HFFc6 (cell line): ENCODE data around the gene TPO. TPM values are rescaled to one million over a fixed set of nuclear protein-coding genes. Genes with fewer than 3 reads are reported as not detected.
"Not testable (repeated sequence)": the region's sequence is repeated elsewhere in the genome, so short reads cannot be mapped to it uniquely, and the experiment has no call there.

Experiments used
- DNase-seq: peaks from one replicate; pipeline ENCODE4 v3.0.0-alpha.2; 2018
- H3K27ac Mint-ChIP-seq: 2 replicates; pipeline ENCODE4 v1.8.0; 2020; ENCODE audit warnings: mild to moderate bottlenecking, mixed read lengths
- H3K27me3 Mint-ChIP-seq: 2 replicates; pipeline ENCODE4 v1.8.0; 2021; ENCODE audit warnings: mild to moderate bottlenecking, moderate library complexity, mixed read lengths; ENCODE audit not compliant: insufficient read depth
- H3K36me3 Mint-ChIP-seq: 2 replicates; pipeline ENCODE4 v1.8.0; 2021; ENCODE audit warnings: low read depth, mixed read lengths
- H3K4me1 Mint-ChIP-seq: 2 replicates; pipeline ENCODE4 v1.8.0; 2020; ENCODE audit warnings: low read depth, mixed read lengths
- H3K4me3 Mint-ChIP-seq: 2 replicates; pipeline ENCODE4 v1.8.0; 2020; ENCODE audit warnings: mild to moderate bottlenecking, moderate library complexity, mixed read lengths
- H3K9me3 Mint-ChIP-seq: 2 replicates; pipeline ENCODE4 v1.8.0; 2020; ENCODE audit warnings: mild to moderate bottlenecking, mixed read lengths
- CTCF ChIP-seq: fragments of 200-600 bp; sonication (generic); IDR thresholded peaks from 2 replicates; pipeline ENCODE4 v1.5.0; 2021; ENCODE audit warnings: antibody characterized with exemption, mild to moderate bottlenecking
- total RNA-seq, 6 experiments: library from RNA; stranded (reverse); fragmentation: NEBNext Ultra II Directional; extraction: Animal tissue kit (Norgen Biotek cat#: 25700); gene quantifications; 2 replicates in 1 of 6; 3 replicates in 5 of 6; pipeline ENCODE4 v1.2.3, GENCODE V29; 2021

The TPO gene
- total RNA-seq, 6 experiments from 2014 or later, result not detected

GRCh38 chr2:1563943-1564891, 151.0 kb downstream of the TPO start:
- H3K27me3 Mint-ChIP-seq, result peaks cover 17% of the 10 kb centered on the region
- H3K36me3 Mint-ChIP-seq, result no peaks in the 10 kb centered on the region
- H3K4me1 Mint-ChIP-seq, result no peaks in the 10 kb centered on the region
- H3K27ac Mint-ChIP-seq, result no peak overlapping the region
- H3K9me3 Mint-ChIP-seq, result peaks cover 9% of the 10 kb centered on the region
- no peak overlapping the region for H3K4me3 Mint-ChIP-seq
- TF ChIP-seq CTCF, result no peak
- no peak for DNase-seq

- Mint-ChIP-seq H3K4me3 (no peak overlapping the region), H3K36me3 (no peaks in the 10 kb centered on the region), H3K9me3 (peaks cover 10% of the 10 kb centered on the region), H3K4me1 (peaks cover 10% of the 10 kb centered on the region), H3K27ac (no peak overlapping the region), H3K27me3 (peaks cover 11% of the 10 kb centered on the region)
- TF ChIP-seq CTCF, result no peak
- no peak for DNase-seq
Observed at GRCh38 chr2:1567556-1568344, 154.5 kb downstream of the TPO start.

- peaks cover 13% of the 10 kb centered on the region for H3K27me3 Mint-ChIP-seq
- not testable (repeated sequence) for H3K36me3 Mint-ChIP-seq, H3K27ac Mint-ChIP-seq, H3K4me3 Mint-ChIP-seq, DNase-seq
- H3K4me1 Mint-ChIP-seq, result peaks cover 15% of the 10 kb centered on the region
- peaks cover 10% of the 10 kb centered on the region for H3K9me3 Mint-ChIP-seq
Observed at GRCh38 chr2:1568345-1568668, 155.0 kb downstream of the TPO start.

- peaks cover 15% of the 10 kb centered on the region for H3K4me1 Mint-ChIP-seq
- H3K9me3 Mint-ChIP-seq, result peaks cover 10% of the 10 kb centered on the region
- no peak overlapping the region for H3K27ac Mint-ChIP-seq
- no peak overlapping the region for H3K4me3 Mint-ChIP-seq
- peaks cover 15% of the 10 kb centered on the region for H3K27me3 Mint-ChIP-seq
- no peak for DNase-seq
- no peak for TF ChIP-seq CTCF
- H3K36me3 Mint-ChIP-seq, result no peaks in the 10 kb centered on the region
Observed at GRCh38 chr2:1569879-1570450, 156.7 kb downstream of the TPO start.

- Mint-ChIP-seq H3K36me3 (no peaks in the 10 kb centered on the region), H3K9me3 (peaks cover 10% of the 10 kb centered on the region), H3K27ac (no peak overlapping the region), H3K4me1 (peaks cover 15% of the 10 kb centered on the region), H3K27me3 (peaks cover 20% of the 10 kb centered on the region), H3K4me3 (no peak overlapping the region)
- TF ChIP-seq CTCF, result no peak
- DNase-seq, result no peak
Observed at GRCh38 chr2:1571477-1572417, 158.5 kb downstream of the TPO start.
